ENCODE measurements around the gene MYOC. TPM values are rescaled to one million over a fixed set of nuclear protein-coding genes. Genes with fewer than 3 reads are reported as not detected.
"Not testable (repeated sequence)": the region's sequence is repeated elsewhere in the genome, so short reads cannot be mapped to it uniquely, and the experiment has no call there.

Gene MYOC
- total RNA-seq (ENCODE audit: unreplicated experiment) = not detected
- long read RNA-seq = 0 reads

- H3K9me3 Mint-ChIP-seq (ENCODE audit: unreplicated experiment) = no peaks in the 10 kb centered on the region
- DNase-seq (ENCODE audit: low spot score) = no peak
- peaks cover 26% of the 10 kb centered on the region for H3K4me1 Mint-ChIP-seq (ENCODE audit: unreplicated experiment)
- H3K27me3 Mint-ChIP-seq (ENCODE audit: unreplicated experiment) = peaks cover 1% of the 10 kb centered on the region
- no peak within 1 kb of the TSS for H3K27ac Mint-ChIP-seq (ENCODE audit: unreplicated experiment)
- no peak within 1 kb of the TSS for H3K4me3 Mint-ChIP-seq (ENCODE audit: unreplicated experiment)
- TF ChIP-seq CTCF (IDR thresholded peaks at IDR 0.05; ENCODE audit: unreplicated experiment) = no peak
- no peaks in the 10 kb centered on the region for H3K36me3 Mint-ChIP-seq (ENCODE audit: low read depth, unreplicated experiment)
These were observed at the start of gene MYOC for GRCh38 chr1:171652234-171652822. TSS of gene MYOC (minus strand) at chr1:171652688. CDS start at chr1:171652611, 77 bp downstream.

GRCh38 chr1:171699531-171699930 is 47.0 kb upstream of the MYOC start:
- H3K9me3 Mint-ChIP-seq (ENCODE audit: unreplicated experiment) = peaks cover 6% of the 10 kb centered on the region
- no peak for DNase-seq (ENCODE audit: low spot score)
- H3K4me1 Mint-ChIP-seq (ENCODE audit: unreplicated experiment) = no peaks in the 10 kb centered on the region
- H3K36me3 Mint-ChIP-seq (ENCODE audit: low read depth, unreplicated experiment) = peaks cover 17% of the 10 kb centered on the region
- TF ChIP-seq CTCF (IDR thresholded peaks at IDR 0.05; ENCODE audit: unreplicated experiment) = no peak
- H3K4me3 Mint-ChIP-seq (ENCODE audit: unreplicated experiment) = no peak overlapping the region
- H3K27me3 Mint-ChIP-seq (ENCODE audit: unreplicated experiment) = no peaks in the 10 kb centered on the region
- no peak overlapping the region for H3K27ac Mint-ChIP-seq (ENCODE audit: unreplicated experiment)

- not testable (repeated sequence) for H3K9me3 Mint-ChIP-seq (ENCODE audit: unreplicated experiment); H3K27me3 Mint-ChIP-seq (ENCODE audit: unreplicated experiment); H3K4me1 Mint-ChIP-seq (ENCODE audit: unreplicated experiment); H3K27ac Mint-ChIP-seq (ENCODE audit: unreplicated experiment); DNase-seq (ENCODE audit: low spot score); H3K4me3 Mint-ChIP-seq (ENCODE audit: unreplicated experiment)
- H3K36me3 Mint-ChIP-seq (ENCODE audit: low read depth, unreplicated experiment) = peaks cover 17% of the 10 kb centered on the region
These were observed 43.3 kb upstream of the MYOC start for GRCh38 chr1:171695772-171696171.

- peaks cover 17% of the 10 kb centered on the region for H3K36me3 Mint-ChIP-seq (ENCODE audit: low read depth, unreplicated experiment)
- not testable (repeated sequence) for H3K4me3 Mint-ChIP-seq (ENCODE audit: unreplicated experiment); H3K27me3 Mint-ChIP-seq (ENCODE audit: unreplicated experiment); H3K4me1 Mint-ChIP-seq (ENCODE audit: unreplicated experiment); H3K27ac Mint-ChIP-seq (ENCODE audit: unreplicated experiment); DNase-seq (ENCODE audit: low spot score); H3K9me3 Mint-ChIP-seq (ENCODE audit: unreplicated experiment)
These were observed 41.1 kb upstream of the MYOC start for GRCh38 chr1:171693541-171693940.

GRCh38 chr1:171683870-171684269 is 31.4 kb upstream of the MYOC start:
- no peak for DNase-seq (ENCODE audit: low spot score)
- no peak overlapping the region for H3K4me3 Mint-ChIP-seq (ENCODE audit: unreplicated experiment)
- no peaks in the 10 kb centered on the region for H3K36me3 Mint-ChIP-seq (ENCODE audit: low read depth, unreplicated experiment)
- no peaks in the 10 kb centered on the region for H3K9me3 Mint-ChIP-seq (ENCODE audit: unreplicated experiment)
- no peaks in the 10 kb centered on the region for H3K27me3 Mint-ChIP-seq (ENCODE audit: unreplicated experiment)
- H3K4me1 Mint-ChIP-seq (ENCODE audit: unreplicated experiment) = no peaks in the 10 kb centered on the region
- TF ChIP-seq CTCF (IDR thresholded peaks at IDR 0.05; ENCODE audit: unreplicated experiment) = no peak
- H3K27ac Mint-ChIP-seq (ENCODE audit: unreplicated experiment) = no peak overlapping the region

- TF ChIP-seq CTCF (IDR thresholded peaks at IDR 0.05; ENCODE audit: unreplicated experiment) = no peak
- Mint-ChIP-seq H3K36me3 (ENCODE audit: low read depth, unreplicated experiment) (no peaks in the 10 kb centered on the region), H3K27ac (ENCODE audit: unreplicated experiment) (no peak overlapping the region), H3K4me3 (ENCODE audit: unreplicated experiment) (no peak overlapping the region), H3K4me1 (ENCODE audit: unreplicated experiment) (no peaks in the 10 kb centered on the region), H3K27me3 (ENCODE audit: unreplicated experiment) (no peaks in the 10 kb centered on the region), H3K9me3 (ENCODE audit: unreplicated experiment) (no peaks in the 10 kb centered on the region)
- no peak for DNase-seq (ENCODE audit: low spot score)
These were observed 27.9 kb upstream of the MYOC start for GRCh38 chr1:171680339-171680738.

Data from endothelial cell (in vitro differentiated cells).